HCT116 (cell line): ENCODE results near the gene HYAL1.
A peak's percentile ranks its signal among the peaks of the same experiment; 100 is the strongest.

Source experiments
- EZH2 ChIP-seq: fragments of 200-600 bp; sonication (generic); IDR thresholded peaks from 2 replicates; pipeline ENCODE4 v1.6.1; 2017; ENCODE audit warnings: antibody characterized with exemption, mixed run types
- EZH2phosphoT487 ChIP-seq: fragments of 200-600 bp; IDR thresholded peaks from 2 replicates; pipeline ENCODE4 v1.6.1; 2018; ENCODE audit warnings: antibody characterized with exemption, borderline replicate concordance
- FOSL1 ChIP-seq: IDR thresholded peaks from 2 replicates; pipeline ENCODE4 v1.6.1; 2012; ENCODE audit warnings: low read depth
- JUND ChIP-seq: IDR thresholded peaks from 2 replicates; pipeline ENCODE4 v1.6.1; 2012
- POLR2A ChIP-seq: IDR thresholded peaks from 2 replicates; pipeline ENCODE4 v1.7.0; 2011; ENCODE audit warnings: borderline replicate concordance; ENCODE audit not compliant: insufficient read depth, insufficient read length; ENCODE audit errors: extremely low read depth
- POLR2AphosphoS5 ChIP-seq: IDR thresholded peaks from 2 replicates; pipeline ENCODE4 v1.6.1; 2011; ENCODE audit warnings: mild to moderate bottlenecking, low read depth, low read length, moderate library complexity
- SP1 ChIP-seq: IDR thresholded peaks from 2 replicates; pipeline ENCODE4 v1.6.1; 2012; ENCODE audit warnings: low read depth
- YY1 ChIP-seq: IDR thresholded peaks from 2 replicates; pipeline ENCODE4 v1.6.1; 2011; ENCODE audit warnings: low read length, low read depth, moderate library complexity, mild to moderate bottlenecking; ENCODE audit not compliant: insufficient replicate concordance; ENCODE audit errors: extremely low read depth
- TF ChIP-seq, protein P1 (sequence below), 3 experiments: fragments of 200-600 bp in 1 of 3; sonication (generic) in 1 of 3; IDR thresholded peaks in 2 of 3; conservative IDR thresholded peaks in 1 of 3; 2 replicates each; pipeline ENCODE4 v1.5.1; 2012 to 2017; ENCODE audit warnings: low read depth in 2 of 3, low read length in 2 of 3, antibody characterized with exemption in 1 of 3, borderline replicate concordance in 1 of 3, control low read depth in 1 of 3, mild to moderate bottlenecking in 1 of 3, mixed read lengths in 1 of 3, mixed run types in 1 of 3, moderate library complexity in 1 of 3; ENCODE audit not compliant: insufficient read depth in 1 of 3
- TF ChIP-seq, protein P2 (sequence below): IDR thresholded peaks from 2 replicates; pipeline ENCODE4 v1.6.1; 2012; ENCODE audit warnings: low read depth
- TF ChIP-seq, protein P3 (sequence below): IDR thresholded peaks from 2 replicates; pipeline ENCODE4 v1.6.1; 2012

DNA sequence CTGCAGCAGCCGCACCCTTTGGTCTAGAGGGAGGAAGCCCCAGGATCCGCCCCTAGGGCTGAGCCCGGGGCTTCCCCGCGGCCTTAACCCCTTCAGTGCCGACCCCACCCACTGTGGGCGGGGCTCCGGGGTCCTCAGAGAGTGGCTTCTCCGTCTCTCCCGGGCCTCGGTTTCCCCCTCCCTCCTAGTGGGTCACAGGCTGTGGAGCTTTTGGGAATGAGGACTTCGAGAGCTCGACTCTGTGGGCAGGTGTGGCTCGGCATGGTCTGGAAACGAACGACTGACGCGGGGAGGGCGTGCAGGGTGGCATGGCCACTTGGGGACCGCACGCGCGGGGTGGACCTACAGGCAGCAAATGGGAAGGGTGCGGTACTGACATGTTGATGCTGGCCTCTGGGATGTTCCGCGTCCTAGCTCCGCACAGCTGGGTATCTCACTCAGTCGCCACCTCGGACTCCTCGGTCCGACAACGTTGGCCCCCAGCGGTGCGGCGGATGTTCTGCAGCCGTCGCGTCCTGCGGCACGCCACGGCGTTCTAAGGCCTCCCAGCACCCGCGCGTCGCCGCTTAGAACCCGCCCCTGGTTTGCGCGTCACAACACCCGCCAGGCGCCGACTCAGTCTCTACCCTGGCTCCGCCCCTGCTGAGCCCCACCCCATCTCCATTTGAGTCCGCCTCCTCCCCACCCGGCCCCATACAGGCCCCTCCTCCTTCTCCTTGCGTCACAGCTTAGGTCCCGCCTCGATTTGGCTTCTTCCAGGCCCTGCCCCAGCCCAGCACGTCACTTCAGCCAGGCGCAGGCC is 4.3 kb downstream of the HYAL1 start, which contains the start of the genes HYAL3 and NAA80:
- TF ChIP-seq SP1, result no peak
- TF ChIP-seq FOSL1, result no peak
- TF ChIP-seq, protein P1, sequence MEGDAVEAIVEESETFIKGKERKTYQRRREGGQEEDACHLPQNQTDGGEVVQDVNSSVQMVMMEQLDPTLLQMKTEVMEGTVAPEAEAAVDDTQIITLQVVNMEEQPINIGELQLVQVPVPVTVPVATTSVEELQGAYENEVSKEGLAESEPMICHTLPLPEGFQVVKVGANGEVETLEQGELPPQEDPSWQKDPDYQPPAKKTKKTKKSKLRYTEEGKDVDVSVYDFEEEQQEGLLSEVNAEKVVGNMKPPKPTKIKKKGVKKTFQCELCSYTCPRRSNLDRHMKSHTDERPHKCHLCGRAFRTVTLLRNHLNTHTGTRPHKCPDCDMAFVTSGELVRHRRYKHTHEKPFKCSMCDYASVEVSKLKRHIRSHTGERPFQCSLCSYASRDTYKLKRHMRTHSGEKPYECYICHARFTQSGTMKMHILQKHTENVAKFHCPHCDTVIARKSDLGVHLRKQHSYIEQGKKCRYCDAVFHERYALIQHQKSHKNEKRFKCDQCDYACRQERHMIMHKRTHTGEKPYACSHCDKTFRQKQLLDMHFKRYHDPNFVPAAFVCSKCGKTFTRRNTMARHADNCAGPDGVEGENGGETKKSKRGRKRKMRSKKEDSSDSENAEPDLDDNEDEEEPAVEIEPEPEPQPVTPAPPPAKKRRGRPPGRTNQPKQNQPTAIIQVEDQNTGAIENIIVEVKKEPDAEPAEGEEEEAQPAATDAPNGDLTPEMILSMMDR (IDR thresholded peaks at IDR 0.05 in 2 of 3, conservative IDR thresholded peaks at IDR 0.05 in 1 of 3; ENCODE audit: borderline replicate concordance in 1 of 3, insufficient read depth in 1 of 3, low read depth in 2 of 3, low read length in 2 of 3), result peak in 2 of 3 experiments; percentile 11 to 30; a peak in 3 of 6 replicates
- TF ChIP-seq, protein P2, sequence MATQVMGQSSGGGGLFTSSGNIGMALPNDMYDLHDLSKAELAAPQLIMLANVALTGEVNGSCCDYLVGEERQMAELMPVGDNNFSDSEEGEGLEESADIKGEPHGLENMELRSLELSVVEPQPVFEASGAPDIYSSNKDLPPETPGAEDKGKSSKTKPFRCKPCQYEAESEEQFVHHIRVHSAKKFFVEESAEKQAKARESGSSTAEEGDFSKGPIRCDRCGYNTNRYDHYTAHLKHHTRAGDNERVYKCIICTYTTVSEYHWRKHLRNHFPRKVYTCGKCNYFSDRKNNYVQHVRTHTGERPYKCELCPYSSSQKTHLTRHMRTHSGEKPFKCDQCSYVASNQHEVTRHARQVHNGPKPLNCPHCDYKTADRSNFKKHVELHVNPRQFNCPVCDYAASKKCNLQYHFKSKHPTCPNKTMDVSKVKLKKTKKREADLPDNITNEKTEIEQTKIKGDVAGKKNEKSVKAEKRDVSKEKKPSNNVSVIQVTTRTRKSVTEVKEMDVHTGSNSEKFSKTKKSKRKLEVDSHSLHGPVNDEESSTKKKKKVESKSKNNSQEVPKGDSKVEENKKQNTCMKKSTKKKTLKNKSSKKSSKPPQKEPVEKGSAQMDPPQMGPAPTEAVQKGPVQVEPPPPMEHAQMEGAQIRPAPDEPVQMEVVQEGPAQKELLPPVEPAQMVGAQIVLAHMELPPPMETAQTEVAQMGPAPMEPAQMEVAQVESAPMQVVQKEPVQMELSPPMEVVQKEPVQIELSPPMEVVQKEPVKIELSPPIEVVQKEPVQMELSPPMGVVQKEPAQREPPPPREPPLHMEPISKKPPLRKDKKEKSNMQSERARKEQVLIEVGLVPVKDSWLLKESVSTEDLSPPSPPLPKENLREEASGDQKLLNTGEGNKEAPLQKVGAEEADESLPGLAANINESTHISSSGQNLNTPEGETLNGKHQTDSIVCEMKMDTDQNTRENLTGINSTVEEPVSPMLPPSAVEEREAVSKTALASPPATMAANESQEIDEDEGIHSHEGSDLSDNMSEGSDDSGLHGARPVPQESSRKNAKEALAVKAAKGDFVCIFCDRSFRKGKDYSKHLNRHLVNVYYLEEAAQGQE, result no peak
- TF ChIP-seq POLR2A, result peak; percentile 72
- TF ChIP-seq EZH2, result no peak
- TF ChIP-seq JUND, result no peak
- peak; percentile 95 for TF ChIP-seq POLR2AphosphoS5
- no peak for TF ChIP-seq YY1
- TF ChIP-seq, protein P3, sequence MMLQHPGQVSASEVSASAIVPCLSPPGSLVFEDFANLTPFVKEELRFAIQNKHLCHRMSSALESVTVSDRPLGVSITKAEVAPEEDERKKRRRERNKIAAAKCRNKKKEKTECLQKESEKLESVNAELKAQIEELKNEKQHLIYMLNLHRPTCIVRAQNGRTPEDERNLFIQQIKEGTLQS, result no peak
- TF ChIP-seq EZH2phosphoT487, result no peak
